Stimulated activated CD8-positive, alpha-beta memory T cell treated with anti-CD3 and anti-CD28 coated beads, Interleukin-15, amount 100 ng/mL, for 4 hours (primary cell): ENCODE measurements around the gene RNASE13.
"Not testable (repeated sequence)": the region's sequence is repeated elsewhere in the genome, so short reads cannot be mapped to it uniquely, and the experiment has no call there.

ENCODE experiments used
- DNase-seq, 2 donors: peaks; one replicate each; pipeline ENCODE4 v3.0.0-alpha.2; 2020; ENCODE audit warnings: low read depth in 2 of 2

RNASE13 gene

DNA sequence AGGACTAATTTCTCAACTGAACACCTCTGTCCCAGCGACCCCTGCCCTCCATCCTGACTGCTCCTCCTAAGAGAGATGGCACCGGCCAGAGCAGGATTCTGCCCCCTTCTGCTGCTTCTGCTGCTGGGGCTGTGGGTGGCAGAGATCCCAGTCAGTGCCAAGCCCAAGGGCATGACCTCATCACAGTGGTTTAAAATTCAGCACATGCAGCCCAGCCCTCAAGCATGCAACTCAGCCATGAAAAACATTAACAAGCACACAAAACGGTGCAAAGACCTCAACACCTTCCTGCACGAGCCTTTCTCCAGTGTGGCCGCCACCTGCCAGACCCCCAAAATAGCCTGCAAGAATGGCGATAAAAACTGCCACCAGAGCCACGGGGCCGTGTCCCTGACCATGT lies 8.3 kb upstream of the RNASE13 start:
- no peak for DNase-seq

DNA sequence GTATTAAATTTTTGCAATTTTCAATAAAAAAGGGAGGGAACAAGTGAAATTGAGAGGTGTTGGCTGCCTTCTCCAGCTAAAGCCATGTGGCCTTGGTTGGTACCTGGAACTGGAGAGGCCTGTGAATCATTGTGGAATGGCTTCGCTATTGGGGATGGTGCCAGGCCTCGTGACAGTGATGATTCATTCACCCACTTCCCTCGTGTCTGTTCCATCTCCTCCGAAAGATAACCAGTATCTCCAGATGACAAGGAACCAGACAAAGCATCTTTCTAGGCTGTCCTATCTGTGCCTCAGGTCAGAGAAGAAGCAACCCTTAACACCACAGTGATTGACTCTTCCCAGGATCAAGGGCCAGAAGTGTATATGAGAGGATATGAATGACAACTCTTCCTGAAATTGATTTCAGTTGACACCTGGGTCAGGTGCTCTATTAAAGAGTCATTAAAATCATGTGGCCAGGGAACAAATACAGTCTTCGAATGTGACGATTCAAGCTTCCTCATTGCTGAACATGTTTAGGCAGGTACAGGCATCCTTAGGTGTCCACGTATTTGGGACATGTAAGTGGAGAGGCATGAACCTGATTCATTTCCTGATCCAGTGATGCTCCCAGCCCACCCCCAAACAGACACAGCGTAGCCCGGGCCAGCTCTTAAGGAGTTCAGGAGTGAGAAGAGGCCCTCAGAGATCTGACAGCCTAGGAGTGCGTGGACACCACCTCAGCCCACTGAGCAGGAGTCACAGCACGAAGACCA lies 7.2 kb upstream of the RNASE13 start, which contains the start of gene RNASE7:
TSS of gene RNASE7 (plus strand) at position 687 of the 758 bp plus-strand sequence. CDS start 631 bp downstream, outside the sequence.
- no peak for DNase-seq

- not testable (repeated sequence) for DNase-seq
These were observed 6.3 kb upstream of the RNASE13 start for GRCh38 chr14:21040941-21041340.

DNA sequence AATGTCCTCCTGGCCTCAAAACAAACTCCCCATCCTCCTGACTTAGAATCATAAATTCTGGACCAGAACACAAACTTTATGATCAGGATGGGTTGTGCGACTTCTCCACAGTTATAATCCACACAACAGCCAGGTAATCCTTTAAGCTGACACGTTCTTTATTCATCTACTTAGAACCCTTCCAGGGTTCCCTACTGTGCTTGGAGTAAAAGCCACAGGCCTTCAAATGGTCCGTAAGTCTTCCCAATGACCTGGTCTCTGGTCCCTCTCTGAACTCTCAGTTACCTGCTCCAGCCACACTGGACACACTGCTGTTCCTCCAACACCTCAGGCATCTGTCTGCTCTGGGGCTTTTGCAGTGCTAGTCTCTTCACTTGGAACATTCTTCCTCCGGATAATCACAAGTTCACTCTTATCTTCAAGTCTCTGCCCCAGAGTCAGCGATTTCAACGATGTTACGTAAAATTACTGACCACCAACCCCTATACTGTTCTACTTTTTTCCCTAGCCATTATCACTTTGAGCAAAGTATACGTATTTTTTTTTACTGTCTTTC lies 5.8 kb upstream of the RNASE13 start:
- DNase-seq = no peak

- no peak for DNase-seq
These were observed 5.2 kb upstream of the RNASE13 start for GRCh38 chr14:21039585-21040369.

GRCh38 chr14:21038441-21039422 lies 4.1 kb upstream of the RNASE13 start:
- no peak for DNase-seq

DNA sequence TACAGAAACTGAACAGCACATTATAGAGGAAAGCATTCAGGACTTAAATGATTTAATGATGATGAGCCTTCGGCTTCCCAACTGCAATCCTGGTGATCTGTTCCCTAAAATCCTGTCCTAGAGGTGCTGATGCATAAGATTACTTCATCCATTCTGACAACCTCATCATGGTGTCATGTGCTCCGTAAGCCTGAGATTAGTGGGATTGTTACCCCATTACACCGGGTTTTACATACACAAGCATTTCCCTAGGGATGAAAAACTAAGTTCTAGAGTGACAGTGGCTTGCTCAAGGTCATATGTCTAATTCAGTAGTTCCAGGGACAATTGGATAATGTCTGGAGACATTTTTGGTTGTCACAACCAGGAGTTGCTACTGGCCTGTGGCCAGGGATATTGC lies 2.5 kb upstream of the RNASE13 start:
- no peak for DNase-seq

GRCh38 chr14:21036751-21037150 lies 2.1 kb upstream of the RNASE13 start:
- no peak for DNase-seq

GRCh38 chr14:21033133-21033698 lies 1.4 kb downstream of the RNASE13 start:
- no peak for DNase-seq

DNA sequence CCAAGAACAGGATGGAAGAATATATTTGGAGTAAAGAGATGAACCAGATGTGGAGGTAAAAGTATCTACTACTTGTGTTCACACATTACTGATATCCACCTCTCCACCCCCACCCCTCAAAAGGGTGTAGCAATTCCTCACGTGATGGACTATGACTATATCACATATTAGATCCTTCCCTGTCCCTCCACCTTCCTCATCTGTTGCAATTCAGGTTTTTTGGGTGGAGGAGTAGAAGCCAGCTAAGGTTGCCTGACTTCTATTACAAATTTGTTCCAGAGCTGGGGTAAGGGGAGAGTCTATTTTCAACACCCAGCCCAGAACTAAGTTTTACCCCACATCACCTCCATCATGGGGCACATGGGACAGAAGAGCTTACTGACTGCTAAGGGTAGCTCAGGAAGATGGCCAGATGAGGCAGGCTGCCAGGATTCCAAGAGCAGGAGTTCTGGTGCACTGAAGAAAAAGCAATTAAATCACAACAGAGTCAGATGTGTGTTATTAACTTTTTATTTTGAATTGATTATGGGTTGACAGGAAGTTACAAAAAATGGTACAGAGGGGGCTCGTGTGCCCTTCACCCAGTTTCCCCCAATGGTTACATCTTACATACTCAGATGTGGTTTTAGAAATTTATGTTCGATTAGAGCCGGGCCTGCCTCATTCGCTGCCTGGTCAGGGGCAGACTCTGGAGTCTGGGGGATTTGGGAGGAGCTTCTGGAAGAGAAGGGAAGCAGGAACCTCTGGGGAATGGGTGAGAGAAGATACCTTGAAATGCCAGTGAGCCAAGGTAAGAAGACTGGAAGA lies 2.1 kb downstream of the RNASE13 start:
- no peak for DNase-seq

GRCh38 chr14:21030531-21030930 lies 4.1 kb downstream of the RNASE13 start:
- DNase-seq = no peak

DNA sequence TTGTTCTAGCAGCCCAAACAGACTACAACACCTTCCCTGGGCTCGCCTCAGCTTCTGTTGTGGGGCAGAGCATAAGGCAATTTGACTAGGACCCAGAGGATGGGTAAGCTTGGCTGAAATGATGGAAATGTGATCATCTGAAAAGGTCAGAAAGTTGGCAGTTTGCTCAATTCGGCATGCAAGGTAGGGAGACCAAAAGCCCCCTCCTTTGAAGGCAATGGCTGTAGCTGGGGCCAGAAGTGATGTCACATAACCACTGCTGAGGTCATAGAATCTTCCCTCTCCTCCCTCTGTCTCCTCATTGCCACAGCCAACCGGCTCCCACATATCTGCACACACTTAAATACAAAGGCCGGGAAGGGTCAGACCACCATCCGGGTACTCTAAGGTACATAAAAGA lies 4.7 kb downstream of the RNASE13 start, which contains the start of gene TPPP2:
TSS of gene TPPP2 (plus strand) at position 301 of the 400 bp plus-strand sequence. CDS start 365 bp downstream, outside the sequence.
- no peak for DNase-seq

DNA sequence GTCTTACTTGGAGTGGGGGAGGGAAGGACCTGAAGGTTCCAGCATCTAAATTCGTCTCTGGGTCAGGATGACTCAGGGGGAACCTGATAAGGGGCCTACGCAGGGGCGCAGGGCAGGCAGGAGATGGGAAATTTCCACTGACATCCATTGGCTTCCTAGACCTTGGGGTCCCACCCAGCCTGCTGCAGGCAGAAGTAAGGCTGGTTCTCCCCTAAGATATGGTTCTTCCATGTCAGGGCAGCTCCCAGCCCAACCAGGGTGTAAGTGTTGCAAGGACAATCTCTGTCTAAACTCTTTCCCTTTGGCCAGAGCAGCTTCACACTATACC lies 7.7 kb downstream of the RNASE13 start:
- no peak for DNase-seq

GRCh38 chr14:21026274-21026987 lies 8.2 kb downstream of the RNASE13 start:
- no peak for DNase-seq

DNA sequence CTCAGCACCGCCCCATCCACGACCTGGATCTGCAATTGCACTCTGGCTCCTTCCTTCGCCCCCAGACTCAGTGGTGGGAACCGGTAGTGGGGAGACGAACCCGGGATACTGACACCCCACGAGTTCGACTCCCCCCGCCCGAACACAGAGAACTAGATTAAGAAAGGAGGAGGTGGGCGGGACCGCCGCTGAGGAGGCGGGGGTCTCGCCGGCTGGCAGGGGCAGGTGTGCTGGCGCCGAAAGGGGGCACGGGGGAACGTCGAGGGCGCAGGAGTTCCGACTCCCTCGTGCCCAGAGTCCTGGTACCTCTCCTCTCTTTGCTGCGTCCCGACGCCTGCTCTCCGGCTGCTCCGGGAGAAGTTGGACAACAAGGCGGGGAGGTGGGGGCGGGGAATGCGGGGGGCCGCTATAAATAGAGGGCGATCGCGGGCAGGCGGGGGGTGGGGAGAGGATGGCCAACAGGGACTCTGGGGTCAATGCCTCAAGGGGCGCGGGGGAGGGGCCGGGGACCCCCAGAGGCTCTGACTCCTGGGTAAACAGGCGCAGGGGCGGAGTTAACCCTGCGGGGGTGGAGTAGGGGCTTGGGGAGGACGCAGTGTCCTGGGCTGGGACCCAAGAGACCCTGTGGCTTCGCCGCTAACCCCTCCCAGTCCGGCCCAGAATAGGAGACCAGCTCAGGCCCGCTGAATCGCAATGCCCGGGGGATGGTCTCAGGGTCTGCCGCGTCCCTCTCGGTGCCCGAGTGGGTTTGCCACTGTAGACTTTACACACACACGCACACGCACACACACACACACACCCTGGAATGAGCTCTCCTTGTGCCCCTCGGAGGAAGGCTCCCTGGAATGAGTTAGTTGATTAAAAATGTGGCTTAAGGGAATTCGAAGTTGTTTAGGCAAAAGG lies 9.0 kb downstream of the RNASE13 start:
- no peak for DNase-seq

DNA sequence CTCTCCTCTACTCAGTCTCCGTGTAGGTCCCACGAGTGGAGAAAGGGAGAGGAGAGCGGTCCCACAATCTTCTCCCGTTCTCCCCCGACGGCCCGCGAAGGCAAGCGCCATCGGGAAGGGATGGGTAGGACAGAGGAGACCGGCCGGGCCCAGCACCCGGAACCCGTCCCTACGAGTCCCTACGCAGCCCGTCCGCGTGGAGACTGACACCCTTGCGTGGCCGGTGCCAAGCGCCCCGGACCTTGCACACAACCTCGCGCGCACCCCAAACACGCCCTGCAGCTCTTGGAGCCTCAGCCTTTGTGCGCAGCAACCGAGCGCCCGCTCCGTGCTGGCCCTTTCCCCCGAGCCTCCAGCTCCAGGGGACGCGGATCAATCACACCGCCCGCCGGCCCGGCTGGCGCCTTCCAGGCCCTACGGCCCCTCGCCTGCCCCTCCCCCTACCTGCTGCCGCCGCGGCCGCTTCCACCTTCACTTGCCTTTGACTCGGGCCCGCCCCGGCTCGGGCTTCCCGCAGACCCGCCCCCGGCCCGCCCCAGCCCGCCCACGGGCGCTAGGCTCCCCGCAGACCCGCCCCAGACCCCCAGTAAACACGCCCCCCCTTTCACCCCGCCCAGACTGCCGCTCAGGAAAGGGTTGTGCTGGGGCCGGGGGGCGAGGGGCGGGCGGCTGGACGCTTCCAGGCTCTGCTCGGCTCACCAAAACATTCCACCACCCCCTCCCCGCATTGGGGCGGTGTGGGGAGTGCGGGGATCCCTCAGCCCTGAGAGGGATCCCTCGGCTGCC lies 9.8 kb downstream of the RNASE13 start, which contains the start of gene NDRG2:
TSS of gene NDRG2 (minus strand) at position 477 of the 786 bp plus-strand sequence. CDS start 1,746 bp downstream, outside the sequence.
- DNase-seq = peak; percentile 46 to 50

- no peak for DNase-seq
These were observed 10.6 kb downstream of the RNASE13 start for GRCh38 chr14:21023817-21024584.
